ENCODE data around the gene TCEAL2. TPM values are rescaled to one million over a fixed set of nuclear protein-coding genes. Genes with fewer than 3 reads are reported as not detected.

Gene TCEAL2
- total RNA-seq, 2 experiments from 2014 or later: 0.39 to 0.40 TPM

DNA sequence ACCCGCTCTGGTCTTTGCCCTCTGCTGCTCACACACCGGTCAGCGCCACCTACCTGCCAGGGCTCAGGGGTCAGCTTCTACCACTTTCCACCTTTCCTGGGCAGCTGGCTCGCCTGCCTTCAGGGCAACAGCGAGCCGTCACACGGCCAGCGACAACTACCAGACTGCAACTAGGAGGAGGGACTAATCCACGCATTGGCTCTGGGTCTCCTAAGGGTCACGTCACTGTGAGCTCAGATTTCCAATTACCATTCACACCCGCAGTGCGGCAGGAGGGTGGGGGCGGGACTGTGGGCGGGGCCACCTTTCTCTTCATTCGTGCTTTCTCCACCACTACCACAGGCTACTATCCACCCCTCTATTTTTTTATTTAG lies 30.3 kb downstream of the TCEAL2 start, which contains the start of gene BEX5:
BEX5 (minus strand) TSS at position 172 of the 374 bp plus-strand sequence. CDS start 1,712 bp downstream, outside the sequence.
- H3K27ac Mint-ChIP-seq: peak within 1 kb of the TSS; percentile 82
- H3K4me1 Mint-ChIP-seq: peaks cover 9% of the 10 kb centered on the region
- peak within 1 kb of the TSS; percentile 95 for H3K4me3 Mint-ChIP-seq
- peak; percentile 43 for DNase-seq
- H3K9me3 Mint-ChIP-seq: no peaks in the 10 kb centered on the region
- H3K36me3 Mint-ChIP-seq: no peaks in the 10 kb centered on the region
- H3K27me3 Mint-ChIP-seq: peaks cover 13% of the 10 kb centered on the region

Other genes with a start within 250 kb of the TCEAL2 start
- gene ZMAT1, start 193.7 kb upstream of the TCEAL2 start, total RNA-seq: 1 to 10 TPM; 2.3 to 2.7 TPM
- not detected for gene TCEAL6, start 16.8 kb downstream of the TCEAL2 start, total RNA-seq
- 1 to 10 TPM; 3.7 to 4.5 TPM for gene BEX5, start 30.3 kb downstream of the TCEAL2 start, total RNA-seq
- not detected for gene TCP11X1, start 89.6 kb downstream of the TCEAL2 start, total RNA-seq
- gene NXF2, start 121.5 kb downstream of the TCEAL2 start, total RNA-seq: not detected

All from activated naive CD8-positive, alpha-beta T cell treated with anti-CD3 and anti-CD28 coated beads for 36 hours (primary cell).